ENCODE measurements around the gene CCNK.

Gene CCNK

GRCh38 chr14:99548871-99549515 is 67.8 kb downstream of the CCNK start:
- Histone ChIP-seq H2AFZ (ENCODE audit: low read length) (no peak overlapping the region), H3K4me2 (ENCODE audit: low read length) (no peak overlapping the region), H3K27ac (ENCODE audit: low read depth, low read length, poor library complexity, severe bottlenecking) (no peak overlapping the region), H3F3A (ENCODE audit: insufficient read depth, low read length) (no peaks in the 10 kb centered on the region), H3K9me2 (ENCODE audit: low read depth, low read length) (no peaks in the 10 kb centered on the region), H4K20me1 (ENCODE audit: insufficient read depth, low read length) (no peaks in the 10 kb centered on the region), H3K9me3 (ENCODE audit: low read length) (no peaks in the 10 kb centered on the region), H3K79me2 (ENCODE audit: insufficient read depth, low read length) (no peaks in the 10 kb centered on the region), H3K36me3 (ENCODE audit: insufficient read depth, low read length) (no peaks in the 10 kb centered on the region), H3K27me3 (ENCODE audit: insufficient read depth, low read length) (no peaks in the 10 kb centered on the region), H3K4me1 (ENCODE audit: insufficient read depth, low read length, severe bottlenecking) (no peaks in the 10 kb centered on the region), H3K4me3 (ENCODE audit: low read depth, low read length, poor library complexity, severe bottlenecking) (no peak overlapping the region), H3K9ac (ENCODE audit: low read length) (no peak overlapping the region)
- TF ChIP-seq, protein P1, sequence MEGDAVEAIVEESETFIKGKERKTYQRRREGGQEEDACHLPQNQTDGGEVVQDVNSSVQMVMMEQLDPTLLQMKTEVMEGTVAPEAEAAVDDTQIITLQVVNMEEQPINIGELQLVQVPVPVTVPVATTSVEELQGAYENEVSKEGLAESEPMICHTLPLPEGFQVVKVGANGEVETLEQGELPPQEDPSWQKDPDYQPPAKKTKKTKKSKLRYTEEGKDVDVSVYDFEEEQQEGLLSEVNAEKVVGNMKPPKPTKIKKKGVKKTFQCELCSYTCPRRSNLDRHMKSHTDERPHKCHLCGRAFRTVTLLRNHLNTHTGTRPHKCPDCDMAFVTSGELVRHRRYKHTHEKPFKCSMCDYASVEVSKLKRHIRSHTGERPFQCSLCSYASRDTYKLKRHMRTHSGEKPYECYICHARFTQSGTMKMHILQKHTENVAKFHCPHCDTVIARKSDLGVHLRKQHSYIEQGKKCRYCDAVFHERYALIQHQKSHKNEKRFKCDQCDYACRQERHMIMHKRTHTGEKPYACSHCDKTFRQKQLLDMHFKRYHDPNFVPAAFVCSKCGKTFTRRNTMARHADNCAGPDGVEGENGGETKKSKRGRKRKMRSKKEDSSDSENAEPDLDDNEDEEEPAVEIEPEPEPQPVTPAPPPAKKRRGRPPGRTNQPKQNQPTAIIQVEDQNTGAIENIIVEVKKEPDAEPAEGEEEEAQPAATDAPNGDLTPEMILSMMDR (IDR thresholded peaks at IDR 0.05; ENCODE audit: low read length): no peak
- no peak for TF ChIP-seq EZH2 (IDR thresholded peaks at IDR 0.05; ENCODE audit: borderline replicate concordance, low read length)

DNA sequence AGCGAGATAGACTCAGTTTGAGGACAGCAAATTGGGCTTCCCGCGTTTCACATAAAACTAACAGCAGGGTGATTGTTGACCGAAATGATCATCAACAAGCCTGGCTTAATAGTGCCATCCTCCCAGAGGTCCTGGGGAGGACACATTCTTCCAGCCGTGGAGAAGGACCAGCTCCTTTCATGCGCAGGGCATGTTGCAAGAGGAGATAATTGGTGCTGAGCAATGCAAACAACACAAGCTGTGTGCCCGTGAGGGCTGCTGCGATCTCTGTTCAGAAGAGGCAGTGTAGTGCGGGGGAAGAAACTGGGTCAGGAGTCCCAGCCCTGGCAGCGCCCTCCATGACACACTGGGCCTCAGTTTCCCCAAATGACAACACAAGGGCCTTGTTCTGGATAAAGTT is 68.5 kb downstream of the CCNK start:
- no peaks in the 10 kb centered on the region for H4K20me1 ChIP-seq (ENCODE audit: insufficient read depth, low read length)
- no peak overlapping the region for H3K9ac ChIP-seq (ENCODE audit: low read length)
- no peaks in the 10 kb centered on the region for H3F3A ChIP-seq (ENCODE audit: insufficient read depth, low read length)
- H3K9me3 ChIP-seq (ENCODE audit: low read length): no peaks in the 10 kb centered on the region
- H3K4me2 ChIP-seq (ENCODE audit: low read length): no peak overlapping the region
- H2AFZ ChIP-seq (ENCODE audit: low read length): no peak overlapping the region
- TF ChIP-seq, protein P1 (IDR thresholded peaks at IDR 0.05; ENCODE audit: low read length): no peak
- TF ChIP-seq EZH2 (IDR thresholded peaks at IDR 0.05; ENCODE audit: borderline replicate concordance, low read length): no peak
- H3K27me3 ChIP-seq (ENCODE audit: insufficient read depth, low read length): no peaks in the 10 kb centered on the region
- H3K4me1 ChIP-seq (ENCODE audit: insufficient read depth, low read length, severe bottlenecking): no peaks in the 10 kb centered on the region
- no peaks in the 10 kb centered on the region for H3K36me3 ChIP-seq (ENCODE audit: insufficient read depth, low read length)
- no peak overlapping the region for H3K27ac ChIP-seq (ENCODE audit: low read depth, low read length, poor library complexity, severe bottlenecking)
- no peaks in the 10 kb centered on the region for H3K9me2 ChIP-seq (ENCODE audit: low read depth, low read length)
- H3K4me3 ChIP-seq (ENCODE audit: low read depth, low read length, poor library complexity, severe bottlenecking): no peak overlapping the region
- H3K79me2 ChIP-seq (ENCODE audit: insufficient read depth, low read length): no peaks in the 10 kb centered on the region

- no peaks in the 10 kb centered on the region for H4K20me1 ChIP-seq (ENCODE audit: insufficient read depth, low read length)
- H3K9me3 ChIP-seq (ENCODE audit: low read length): no peaks in the 10 kb centered on the region
- no peaks in the 10 kb centered on the region for H3K9me2 ChIP-seq (ENCODE audit: low read depth, low read length)
- TF ChIP-seq, protein P1 (IDR thresholded peaks at IDR 0.05; ENCODE audit: low read length): no peak
- TF ChIP-seq EZH2 (IDR thresholded peaks at IDR 0.05; ENCODE audit: borderline replicate concordance, low read length): no peak
- H3F3A ChIP-seq (ENCODE audit: insufficient read depth, low read length): no peaks in the 10 kb centered on the region
- H3K4me1 ChIP-seq (ENCODE audit: insufficient read depth, low read length, severe bottlenecking): no peaks in the 10 kb centered on the region
- no peak overlapping the region for H3K4me3 ChIP-seq (ENCODE audit: low read depth, low read length, poor library complexity, severe bottlenecking)
- H3K79me2 ChIP-seq (ENCODE audit: insufficient read depth, low read length): no peaks in the 10 kb centered on the region
- H3K27me3 ChIP-seq (ENCODE audit: insufficient read depth, low read length): no peaks in the 10 kb centered on the region
- no peak overlapping the region for H3K27ac ChIP-seq (ENCODE audit: low read depth, low read length, poor library complexity, severe bottlenecking)
- H2AFZ ChIP-seq (ENCODE audit: low read length): no peak overlapping the region
- no peak overlapping the region for H3K9ac ChIP-seq (ENCODE audit: low read length)
- H3K36me3 ChIP-seq (ENCODE audit: insufficient read depth, low read length): no peaks in the 10 kb centered on the region
- H3K4me2 ChIP-seq (ENCODE audit: low read length): no peak overlapping the region
Observed at GRCh38 chr14:99550387-99550992, 69.3 kb downstream of the CCNK start.
